ENCODE measurements around the gene SLC13A2.
"Not testable (repeated sequence)": the region's sequence is repeated elsewhere in the genome, so short reads cannot be mapped to it uniquely, and the experiment has no call there.

SLC13A2 gene, protein sequence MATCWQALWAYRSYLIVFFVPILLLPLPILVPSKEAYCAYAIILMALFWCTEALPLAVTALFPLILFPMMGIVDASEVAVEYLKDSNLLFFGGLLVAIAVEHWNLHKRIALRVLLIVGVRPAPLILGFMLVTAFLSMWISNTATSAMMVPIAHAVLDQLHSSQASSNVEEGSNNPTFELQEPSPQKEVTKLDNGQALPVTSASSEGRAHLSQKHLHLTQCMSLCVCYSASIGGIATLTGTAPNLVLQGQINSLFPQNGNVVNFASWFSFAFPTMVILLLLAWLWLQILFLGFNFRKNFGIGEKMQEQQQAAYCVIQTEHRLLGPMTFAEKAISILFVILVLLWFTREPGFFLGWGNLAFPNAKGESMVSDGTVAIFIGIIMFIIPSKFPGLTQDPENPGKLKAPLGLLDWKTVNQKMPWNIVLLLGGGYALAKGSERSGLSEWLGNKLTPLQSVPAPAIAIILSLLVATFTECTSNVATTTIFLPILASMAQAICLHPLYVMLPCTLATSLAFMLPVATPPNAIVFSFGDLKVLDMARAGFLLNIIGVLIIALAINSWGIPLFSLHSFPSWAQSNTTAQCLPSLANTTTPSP

GRCh38 chr17:28473542-28473941, at the start of gene SLC13A2:
Gene SLC13A2 (plus strand): TSS chr17:28473644. CDS start chr17:28473713, 69 bp downstream.
- DNase-seq (ENCODE audit: low read depth in 2 of 2): no peak

GRCh38 chr17:28425206-28425605, 48.2 kb upstream of the SLC13A2 start:
- no peak for DNase-seq (ENCODE audit: low read depth in 2 of 2)

DNA sequence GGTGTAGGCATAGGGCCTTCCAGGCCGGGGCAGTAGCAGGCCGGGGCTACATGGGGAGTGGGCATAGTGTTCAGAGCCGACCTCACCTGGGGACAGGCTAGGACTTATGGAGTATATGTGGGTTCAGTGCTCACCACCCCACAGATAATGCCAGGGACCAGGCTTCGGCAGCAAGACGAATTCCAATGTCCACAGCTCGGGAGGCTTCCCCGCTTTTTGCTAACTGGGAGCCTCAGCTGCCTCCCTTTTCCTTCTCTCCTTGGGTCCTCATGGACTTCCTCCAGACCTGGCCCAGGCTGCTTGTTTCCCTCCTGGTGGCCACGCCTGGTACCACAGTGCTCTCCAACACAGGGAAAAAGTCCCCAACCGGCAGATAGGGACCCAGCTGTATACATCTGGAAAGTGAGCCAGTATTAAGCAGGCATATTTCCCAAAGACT, 47.3 kb upstream of the SLC13A2 start:
- no peak for DNase-seq (ENCODE audit: low read depth in 2 of 2)

- no peak for DNase-seq (ENCODE audit: low read depth in 2 of 2)
These were observed 46.1 kb upstream of the SLC13A2 start for GRCh38 chr17:28427371-28427770.

GRCh38 chr17:28427982-28428381, 45.5 kb upstream of the SLC13A2 start:
- DNase-seq (ENCODE audit: low read depth in 2 of 2): not testable (repeated sequence)

DNA sequence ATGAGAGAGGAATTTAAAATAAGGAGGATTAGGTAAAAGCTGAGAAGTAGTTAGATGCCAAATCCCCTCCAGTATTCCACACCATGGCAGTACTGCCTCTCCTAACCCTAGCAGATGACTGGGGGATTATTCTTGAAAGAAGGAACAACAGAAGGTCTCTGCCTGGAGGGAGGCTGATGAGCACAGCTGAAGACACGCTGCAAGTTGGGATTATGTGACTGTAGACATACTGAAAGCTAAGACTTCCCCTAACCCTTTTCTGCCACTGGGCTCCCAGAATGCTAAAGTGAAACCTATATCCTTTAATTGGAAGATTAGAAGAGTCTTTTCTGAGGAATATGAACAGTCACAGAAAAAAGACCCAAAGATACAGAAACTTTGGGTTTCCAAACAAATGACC, 39.7 kb upstream of the SLC13A2 start:
- DNase-seq (ENCODE audit: low read depth in 2 of 2): no peak

DNA sequence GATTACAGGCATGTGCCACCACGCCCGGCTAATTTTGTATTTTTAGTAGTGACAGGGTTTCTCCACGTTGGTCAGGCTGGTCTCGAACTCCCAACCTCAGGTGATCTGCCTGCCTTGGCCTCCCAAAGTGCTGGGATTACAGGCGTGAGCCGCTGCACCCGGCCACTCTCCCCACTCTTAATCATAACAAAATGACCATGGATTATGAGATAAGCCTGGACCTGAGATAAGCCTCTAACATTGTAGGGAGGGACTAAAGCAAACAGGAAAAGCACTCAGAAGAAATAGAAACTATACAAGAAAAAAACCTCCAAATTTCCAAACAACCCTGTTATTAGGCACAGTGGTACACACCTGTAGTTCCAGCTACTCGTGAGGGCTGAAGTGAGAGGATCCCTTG, 39.1 kb upstream of the SLC13A2 start:
- not testable (repeated sequence) for DNase-seq (ENCODE audit: low read depth in 2 of 2)

DNA sequence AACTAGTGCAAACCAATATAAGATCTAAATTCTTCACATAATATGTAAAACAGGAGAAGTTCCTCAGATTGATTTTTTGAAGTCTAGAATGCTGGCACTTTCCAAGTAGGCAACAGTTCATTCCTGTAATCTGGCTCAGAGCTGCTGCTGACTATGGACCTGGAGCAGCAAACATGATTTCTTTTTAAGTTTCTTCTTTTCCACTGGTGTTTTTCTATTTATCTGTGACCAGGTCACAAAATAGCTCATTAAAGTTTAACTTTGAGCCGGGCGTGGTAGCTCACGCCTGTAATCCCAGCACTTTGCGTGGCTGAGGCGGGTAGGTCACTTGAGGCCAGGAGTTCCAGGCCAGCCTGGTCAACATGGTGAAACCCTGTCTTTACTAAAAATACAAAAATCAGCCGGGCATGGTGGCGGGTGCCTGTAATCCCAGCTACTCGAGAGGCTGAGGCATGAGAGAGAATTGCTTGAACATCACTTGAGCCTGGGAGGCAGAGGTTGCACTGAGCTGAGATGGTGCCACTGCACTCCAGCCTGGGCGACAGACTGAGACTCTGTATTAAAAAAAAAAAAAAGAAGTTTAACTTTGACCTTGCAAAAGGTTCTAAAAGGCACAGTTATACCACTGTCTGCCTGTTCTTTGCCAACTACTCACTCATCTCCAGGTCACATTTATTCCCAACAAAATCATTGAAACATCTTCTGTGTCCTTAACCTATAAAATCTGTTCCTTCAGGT, 29.4 kb upstream of the SLC13A2 start:
- no peak for DNase-seq (ENCODE audit: low read depth in 2 of 2)

DNA sequence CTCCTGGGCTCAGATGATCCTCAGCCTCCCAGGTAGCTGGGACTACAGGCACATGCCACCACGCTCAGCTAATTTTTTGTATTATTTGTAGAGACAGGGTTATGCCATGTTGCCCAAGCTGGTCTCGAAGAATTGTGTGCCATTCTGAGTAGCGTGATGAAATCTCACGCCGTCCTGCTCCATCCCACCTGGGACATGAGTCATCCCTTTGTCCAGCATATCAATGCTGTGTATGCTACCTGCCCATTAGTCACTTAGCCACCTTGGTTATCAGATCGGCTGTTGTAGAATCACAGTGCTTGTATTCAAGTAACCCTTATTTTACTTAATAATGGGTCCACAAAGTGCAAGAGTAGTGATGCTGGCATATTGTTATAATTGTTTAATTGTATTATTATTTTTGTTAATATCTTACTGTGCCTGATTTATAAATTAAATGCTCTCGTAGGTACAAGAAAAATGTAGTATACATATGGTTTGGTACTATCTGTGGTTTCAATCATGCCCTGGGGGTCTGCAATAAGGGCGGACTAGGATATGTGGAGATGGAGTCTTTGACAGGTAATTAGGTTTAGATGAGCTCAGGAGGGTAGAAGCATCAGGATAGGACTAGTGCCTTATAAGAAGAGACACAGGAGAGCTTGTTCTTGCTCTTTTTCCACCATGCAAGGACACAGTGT, 26.6 kb upstream of the SLC13A2 start:
- no peak for DNase-seq (ENCODE audit: low read depth in 2 of 2)

DNA sequence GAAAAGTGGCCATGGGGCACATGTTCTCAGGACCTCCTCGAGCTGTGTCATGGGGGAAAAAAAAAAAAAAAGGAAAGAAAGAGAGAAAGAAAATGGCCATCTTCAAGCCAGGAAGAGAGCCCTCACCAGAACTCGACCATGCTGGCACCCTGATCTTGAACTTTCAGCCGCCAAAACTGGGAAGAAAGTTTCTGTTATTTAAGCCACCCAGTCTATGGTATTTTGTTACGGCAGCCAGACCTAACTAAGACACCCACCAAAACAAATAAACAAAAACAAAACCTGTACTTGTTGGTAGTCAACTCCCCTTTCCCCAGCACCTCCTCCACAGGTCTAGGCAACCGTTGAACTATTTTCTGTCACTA, 26.1 kb upstream of the SLC13A2 start:
- DNase-seq (ENCODE audit: low read depth in 2 of 2): no peak

- no peak for DNase-seq (ENCODE audit: low read depth in 2 of 2)
These were observed 23.6 kb upstream of the SLC13A2 start for GRCh38 chr17:28449859-28450258.

- no peak for DNase-seq (ENCODE audit: low read depth in 2 of 2)
These were observed 15.6 kb upstream of the SLC13A2 start for GRCh38 chr17:28457890-28458289.

- not testable (repeated sequence) for DNase-seq (ENCODE audit: low read depth in 2 of 2)
These were observed 14.6 kb upstream of the SLC13A2 start for GRCh38 chr17:28458881-28459280.

- no peak for DNase-seq (ENCODE audit: low read depth in 2 of 2)
These were observed 12.5 kb upstream of the SLC13A2 start for GRCh38 chr17:28460901-28461300.

GRCh38 chr17:28466001-28466400, 7.4 kb upstream of the SLC13A2 start:
- DNase-seq (ENCODE audit: low read depth in 2 of 2): no peak

GRCh38 chr17:28466521-28467048, 6.9 kb upstream of the SLC13A2 start:
- no peak for DNase-seq (ENCODE audit: low read depth in 2 of 2)

DNA sequence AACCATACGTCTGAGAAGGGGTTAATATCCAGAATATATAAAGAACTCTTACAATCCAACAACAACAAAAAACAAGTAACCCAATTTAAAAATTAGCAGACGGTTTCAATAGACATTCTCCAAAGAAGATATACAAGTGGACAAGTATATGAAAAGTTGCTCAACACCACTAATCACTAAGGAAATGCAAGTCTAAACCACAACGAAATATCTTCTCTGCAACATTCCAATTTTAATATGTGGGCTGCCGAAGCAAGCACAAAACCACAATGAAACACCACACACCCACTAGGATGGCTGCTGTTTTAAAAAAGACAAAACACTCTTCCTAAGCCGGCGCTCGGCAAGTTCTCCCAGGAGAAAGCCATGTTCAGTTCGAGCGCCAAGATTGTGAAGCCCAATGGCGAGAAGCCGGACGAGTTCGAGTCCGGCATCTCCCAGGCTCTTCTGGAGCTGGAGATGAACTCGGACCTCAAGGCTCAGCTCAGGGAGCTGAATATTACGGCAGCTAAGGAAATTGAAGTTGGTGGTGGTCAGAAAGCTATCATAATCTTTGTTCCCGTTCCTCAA, 5.9 kb upstream of the SLC13A2 start:
- no peak for DNase-seq (ENCODE audit: low read depth in 2 of 2)

- DNase-seq (ENCODE audit: low read depth in 2 of 2): not testable (repeated sequence)
These were observed 5.3 kb upstream of the SLC13A2 start for GRCh38 chr17:28468033-28468735.

DNA sequence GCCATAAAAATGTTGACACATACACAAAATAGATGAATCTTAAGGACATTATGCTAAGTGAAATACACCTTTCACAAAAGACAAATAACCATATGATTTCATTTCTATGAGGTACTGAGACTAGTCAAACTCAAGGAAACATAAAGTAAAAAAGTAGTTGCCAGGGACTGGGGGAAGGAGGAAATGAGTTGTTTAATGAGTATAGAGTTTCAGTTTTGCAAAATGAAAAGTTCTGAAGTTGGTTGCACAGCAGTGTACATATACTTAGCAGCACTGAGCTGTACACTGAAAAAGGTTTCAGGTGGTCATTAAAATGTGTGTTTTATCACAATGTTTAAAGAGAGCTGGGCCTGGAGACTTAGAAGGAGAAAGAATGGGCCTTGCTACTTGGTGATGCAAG, 4.7 kb upstream of the SLC13A2 start:
- DNase-seq (ENCODE audit: low read depth in 2 of 2): no peak

GRCh38 chr17:28469376-28469775, 4.1 kb upstream of the SLC13A2 start:
- DNase-seq (ENCODE audit: low read depth in 2 of 2): no peak
